RWPE1 (cell line): Measurements from ENCODE around the gene CYTH3.

Experiments
- CTCF ChIA-PET: fragments of 350-600 bp; sonication (Branson Sonifier 250); formaldehyde crosslinking; extraction: SDS; loops from one replicate; lab custom pipeline; 2021; lab: Yijun Ruan, JAX
- POLR2A ChIA-PET: fragments of 400-600 bp; formaldehyde crosslinking; extraction: SDS; loops from one replicate; lab custom pipeline; 2020; ENCODE audit warnings: antibody characterized with exemption; ENCODE audit not compliant: low non-redundant PET; lab: Yijun Ruan, JAX
- DNase-seq: peaks from one replicate; pipeline ENCODE4 v3.0.0; 2012; ENCODE audit warnings: low spot score
- H3K27ac ChIP-seq: fragments of 450-650 bp; 2 replicates; pipeline ENCODE4 v1.5.1; 2017
- CTCF ChIP-seq: fragments of 450-650 bp; conservative IDR thresholded peaks from 2 replicates; pipeline ENCODE4 v1.5.1; 2017; ENCODE audit warnings: low read depth, mild to moderate bottlenecking

CYTH3 gene

GRCh38 chr7:6272481-6273323, at the start of gene CYTH3:
Gene CYTH3, minus strand, starts transcription at chr7:6272624. Its CDS starts 117 bp downstream, at chr7:6272507.
- ChIA-PET POLR2A (interaction anchor here (0.6 kb wide), 1 partner anchor 36 kb away, joined by 7 read pairs; no protein-coding TSS in a partner anchor), CTCF (interaction anchor here (0.7 to 0.8 kb wide), 2 partner anchors 51 to 518 kb away, joined by 3 to 4 read pairs; no protein-coding TSS in a partner anchor)
- peak within 1 kb of the TSS; percentile 76 for H3K27ac ChIP-seq
- no peak for TF ChIP-seq CTCF
- DNase-seq: peak; percentile 97

GRCh38 chr7:6320791-6321190, 48.4 kb upstream of the CYTH3 start:
- POLR2A ChIA-PET: interaction anchor here (0.6 kb wide), 1 partner anchor 92 kb away, joined by 6 read pairs; no protein-coding TSS in a partner anchor
- peak overlapping the region; percentile 14; the same call in 1 of the 2 replicates for H3K27ac ChIP-seq
- no peak for TF ChIP-seq CTCF
- DNase-seq: no peak
- CTCF ChIA-PET: interaction anchor here (0.6 to 1.1 kb wide), 3 partner anchors 14 to 161 kb away, joined by 3 to 4 read pairs (median 4); no protein-coding TSS in a partner anchor

GRCh38 chr7:6317797-6318438, 45.5 kb upstream of the CYTH3 start:
- ChIA-PET CTCF (interaction anchor here (0.6 kb wide), 1 partner anchor 41 kb away, joined by 3 read pairs; no protein-coding TSS in a partner anchor), POLR2A (interaction anchor here (0.7 kb wide), 1 partner anchor 126 kb away, joined by 4 read pairs; no protein-coding TSS in a partner anchor)
- H3K27ac ChIP-seq: peak overlapping the region; percentile 15; the same call in 1 of the 2 replicates
- DNase-seq: peak; percentile 18
- TF ChIP-seq CTCF: no peak

- TF ChIP-seq CTCF: no peak
- POLR2A ChIA-PET: no interaction called here
- DNase-seq: no peak
- peak overlapping the region; percentile 19; the same call in 1 of the 2 replicates for H3K27ac ChIP-seq
- CTCF ChIA-PET: no interaction called here
Observed at GRCh38 chr7:6316226-6316625, 43.8 kb upstream of the CYTH3 start.

GRCh38 chr7:6315746-6316145, 43.3 kb upstream of the CYTH3 start:
- ChIA-PET CTCF (no interaction called here), POLR2A (no interaction called here)
- peak overlapping the region; percentile 19; the same call in 1 of the 2 replicates for H3K27ac ChIP-seq
- no peak for DNase-seq
- no peak for TF ChIP-seq CTCF

- TF ChIP-seq CTCF: no peak
- POLR2A ChIA-PET: no interaction called here
- no peak for DNase-seq
- CTCF ChIA-PET: no interaction called here
- no peak overlapping the region for H3K27ac ChIP-seq
Observed at GRCh38 chr7:6310271-6310993, 38.0 kb upstream of the CYTH3 start.
